T-helper 2 cell treated with Interferon-gamma antibody and Interleukin-4, amounts not matched to agents 100 ng/mL and 5 ng/mL, for 36 hours (primary cell): ENCODE data around the gene ZKSCAN1. TPM values are rescaled to one million over a fixed set of nuclear protein-coding genes. Genes with fewer than 3 reads are reported as not detected.
"Not testable (repeated sequence)": the region's sequence is repeated elsewhere in the genome, so short reads cannot be mapped to it uniquely, and the experiment has no call there.

Source experiments
- intact Hi-C: fragments of 100-400 bp; cut with micrococcal nuclease; formaldehyde crosslinking; loops from one replicate; pipeline ENCODE4 v1.15.1; 2023
- total RNA-seq: library from RNA; stranded (reverse); gene quantifications from 2 replicates; pipeline ENCODE4 v1.2.3, GENCODE V29; 2022

ZKSCAN1 gene
- total RNA-seq = 53.2 and 55.3 TPM in 2 replicates

DNA sequence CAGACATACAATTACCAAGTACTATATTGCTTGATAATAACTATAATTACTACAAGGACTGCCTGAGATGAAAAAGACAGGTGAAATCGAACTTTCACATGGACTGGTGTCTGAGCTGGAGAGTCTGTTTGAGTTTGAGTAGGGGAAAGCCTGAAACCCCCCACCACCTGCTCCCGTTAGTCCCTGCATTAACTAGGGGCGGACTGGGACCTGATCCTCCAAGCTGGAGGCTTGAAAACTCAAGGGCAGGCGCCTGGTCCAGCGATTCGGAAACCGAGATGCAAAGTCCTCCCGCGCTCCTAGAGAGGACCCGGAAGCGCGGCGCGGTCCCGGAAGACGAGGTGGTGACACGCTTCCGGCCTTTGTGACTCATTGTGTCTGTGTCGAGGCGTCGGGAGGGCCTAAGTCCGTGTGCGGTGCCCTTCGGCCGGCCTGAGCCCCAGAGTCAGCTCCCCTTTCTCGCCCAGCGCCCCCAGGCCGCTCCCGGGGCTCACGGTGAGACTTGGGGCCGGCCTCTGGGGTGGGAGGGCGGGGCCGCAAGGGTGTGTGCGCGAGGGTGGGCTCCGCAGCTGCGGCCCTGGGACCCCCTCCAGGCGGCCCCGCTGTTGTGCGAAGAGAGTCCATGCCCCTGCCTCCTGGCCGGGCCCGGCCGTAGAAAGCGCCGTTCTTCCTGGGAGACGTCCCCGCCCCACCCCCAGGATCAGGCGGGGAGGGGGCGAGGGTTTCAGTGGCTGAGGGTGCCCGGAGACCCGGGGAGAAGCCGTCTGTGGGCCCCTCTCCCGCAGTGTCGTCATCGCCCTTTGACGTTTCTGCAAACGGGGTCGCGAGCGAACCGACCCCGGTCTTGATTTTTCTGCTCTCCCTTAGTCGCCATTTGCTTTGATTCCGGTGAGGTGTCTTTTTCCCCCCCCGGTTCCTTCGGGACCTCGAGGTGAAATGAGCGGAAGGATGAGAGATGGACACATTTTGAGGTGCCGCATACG is at the start of gene ZKSCAN1:
ZKSCAN1 (plus strand) TSS at position 365 of the 983 bp plus-strand sequence. CDS start 7,911 bp downstream, outside the sequence.
- intact Hi-C loops = loop anchor here (1.0 to 10.0 kb wide), 4 partner anchors 19 to 461 kb away; partner anchors contain the start of genes FAM200A, ZNF3, ZNF655 and ZSCAN21

DNA sequence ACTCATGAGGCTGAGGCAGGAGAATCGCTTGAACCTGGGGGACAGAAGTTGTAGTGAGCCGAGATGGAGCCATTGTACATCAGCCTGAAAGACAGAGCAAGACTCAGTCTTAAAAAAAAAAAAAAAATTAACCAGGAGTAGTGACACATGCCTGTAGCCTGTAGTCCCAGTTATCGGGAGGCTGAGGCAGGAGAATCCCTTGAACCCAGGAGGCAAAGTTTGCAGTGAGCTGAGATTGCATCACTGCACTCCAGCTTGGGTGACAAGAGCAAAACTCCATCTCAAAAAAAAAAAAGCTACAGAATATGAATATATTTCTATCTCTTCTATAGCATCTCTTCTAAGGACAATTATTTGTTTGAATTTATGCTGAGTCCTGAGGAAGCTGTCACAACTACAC is 46.1 kb upstream of the ZKSCAN1 start:
- intact Hi-C loops = no loop called here

DNA sequence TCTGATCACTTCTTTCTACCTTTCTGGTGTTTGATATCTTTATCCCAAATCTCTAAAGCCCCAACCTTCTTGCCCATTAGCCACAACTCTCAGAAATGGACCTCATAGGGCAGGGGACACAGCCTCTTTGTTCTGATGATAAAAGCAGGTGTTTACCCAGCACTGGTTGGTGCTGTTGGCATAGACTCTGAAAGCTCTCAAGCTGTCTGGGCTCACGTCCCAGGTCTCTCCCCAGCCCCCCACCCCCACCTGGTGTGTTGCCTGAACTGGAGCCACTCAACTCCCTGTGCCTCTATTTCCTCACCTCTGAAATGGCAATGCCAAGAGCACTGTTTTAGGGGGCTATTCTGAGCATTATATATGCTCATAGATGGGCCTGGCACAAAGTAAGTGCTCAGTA is 45.6 kb upstream of the ZKSCAN1 start:
- intact Hi-C loops = not testable (repeated sequence)

DNA sequence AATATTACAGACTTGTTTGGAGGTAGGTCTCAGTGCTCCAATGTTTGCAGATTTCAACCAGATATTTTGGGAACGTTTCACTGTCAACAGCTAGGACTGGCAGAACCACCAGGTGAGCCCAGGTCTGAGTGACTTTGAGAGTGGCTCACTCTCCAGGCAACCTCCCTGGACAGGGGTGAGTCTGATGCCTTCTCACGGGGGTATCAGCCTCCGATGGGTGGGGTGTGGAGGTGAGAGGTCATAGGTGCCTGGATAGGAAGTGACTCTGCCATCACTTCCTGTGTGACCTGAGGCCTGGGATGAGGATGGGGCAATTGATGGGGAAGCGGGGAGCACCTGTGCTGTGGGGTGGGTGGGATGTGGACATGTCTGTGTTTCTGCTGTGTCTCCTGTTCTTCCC is 44.2 kb upstream of the ZKSCAN1 start:
- intact Hi-C loops = no loop called here

DNA sequence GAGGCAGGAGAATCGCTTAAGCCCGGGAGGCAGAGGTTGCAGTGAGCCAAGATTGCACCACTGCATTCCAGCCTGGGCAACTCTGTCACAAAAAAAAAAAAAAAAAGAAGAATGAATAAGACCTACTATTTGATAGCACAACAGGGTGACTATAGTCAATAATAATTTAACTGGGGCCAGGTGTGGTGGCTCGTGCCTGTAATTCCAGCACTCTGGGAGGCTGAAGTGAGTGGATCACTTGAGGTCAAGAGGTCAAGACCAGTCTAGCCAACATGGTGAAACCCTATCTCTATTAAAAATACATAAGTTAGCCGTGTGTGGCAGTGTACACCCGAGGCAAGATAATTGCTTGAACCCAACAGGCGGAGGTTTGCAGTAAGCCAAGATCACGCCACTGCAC is 41.6 kb upstream of the ZKSCAN1 start:
- intact Hi-C loops = not testable (repeated sequence)

DNA sequence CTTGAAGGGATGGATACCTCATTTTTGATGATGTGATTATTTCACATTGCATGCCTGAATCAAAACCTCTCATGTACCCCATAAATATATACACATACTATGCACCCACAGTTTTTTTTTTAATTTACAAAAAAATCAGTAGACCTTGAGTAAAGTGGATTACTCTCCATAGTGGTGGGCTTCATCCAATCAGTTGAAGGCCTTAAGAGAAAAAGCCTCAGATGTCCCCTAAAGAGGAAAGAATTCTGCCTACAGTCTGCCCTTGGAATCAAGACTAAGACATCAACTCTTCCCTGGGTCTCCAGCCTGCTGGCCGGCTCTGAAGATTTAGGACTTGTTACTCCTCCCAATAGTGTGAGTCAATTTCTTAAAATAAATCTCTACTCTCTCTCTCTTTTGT is 40.7 kb upstream of the ZKSCAN1 start:
- intact Hi-C loops = no loop called here

DNA sequence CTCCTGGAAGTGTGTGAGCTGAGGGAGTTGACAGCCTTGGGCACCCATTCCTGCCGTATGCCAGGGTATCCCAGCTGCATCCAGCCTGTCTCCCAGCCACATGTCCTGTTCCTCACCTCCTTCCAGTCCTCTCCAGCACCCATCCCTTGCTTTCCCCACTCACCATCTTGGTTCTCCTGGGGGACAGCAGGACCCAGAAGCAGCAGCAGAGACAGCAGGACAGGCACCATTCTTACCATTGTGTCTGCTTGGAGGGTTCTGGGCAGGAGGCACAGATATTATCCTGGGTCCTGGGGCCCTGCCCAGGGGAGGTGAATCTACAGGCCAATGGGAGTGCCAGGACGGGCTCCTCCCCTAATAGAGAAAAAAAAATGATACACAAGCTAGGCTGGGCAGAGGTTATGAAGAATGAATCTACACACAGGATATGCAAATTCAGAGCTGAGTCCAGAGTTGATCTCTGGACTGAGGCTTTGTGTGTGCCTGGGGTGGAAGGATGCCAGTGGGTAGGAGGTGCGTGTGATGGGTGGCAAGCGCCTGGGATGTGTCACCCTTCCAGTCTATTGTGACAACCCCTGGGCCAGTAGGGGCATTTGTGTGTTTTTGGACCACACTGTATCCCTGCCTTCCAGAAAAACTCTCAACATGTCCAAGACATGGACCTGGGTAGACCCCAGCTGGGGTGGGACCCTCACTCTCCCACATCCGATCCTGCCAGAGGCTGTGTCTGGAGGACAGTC is 39.4 kb upstream of the ZKSCAN1 start, which contains the start of gene AZGP1:
AZGP1 (minus strand) TSS at position 250 of the 740 bp plus-strand sequence; CDS start at position 239, 11 bp downstream.
- intact Hi-C loops = no loop called here

DNA sequence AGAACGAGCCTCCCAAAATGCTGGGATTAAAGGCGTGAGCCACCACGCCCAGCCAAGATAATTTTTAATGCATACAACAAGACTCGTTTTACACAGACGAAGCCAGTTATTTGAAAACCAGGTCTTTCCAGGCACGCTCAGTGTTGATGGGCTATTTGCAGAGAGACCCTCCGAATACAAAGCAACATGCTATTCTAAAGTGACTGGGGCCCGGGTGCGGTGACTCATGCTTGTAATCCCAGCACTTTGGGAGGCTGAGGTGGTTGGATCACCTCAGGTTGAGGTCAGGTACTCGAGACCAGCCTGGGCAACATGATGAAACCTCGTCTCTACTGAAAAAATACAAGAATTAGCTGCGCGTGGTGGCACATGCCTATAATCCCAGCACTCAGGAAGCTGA is 38.8 kb upstream of the ZKSCAN1 start:
- intact Hi-C loops = no loop called here

DNA sequence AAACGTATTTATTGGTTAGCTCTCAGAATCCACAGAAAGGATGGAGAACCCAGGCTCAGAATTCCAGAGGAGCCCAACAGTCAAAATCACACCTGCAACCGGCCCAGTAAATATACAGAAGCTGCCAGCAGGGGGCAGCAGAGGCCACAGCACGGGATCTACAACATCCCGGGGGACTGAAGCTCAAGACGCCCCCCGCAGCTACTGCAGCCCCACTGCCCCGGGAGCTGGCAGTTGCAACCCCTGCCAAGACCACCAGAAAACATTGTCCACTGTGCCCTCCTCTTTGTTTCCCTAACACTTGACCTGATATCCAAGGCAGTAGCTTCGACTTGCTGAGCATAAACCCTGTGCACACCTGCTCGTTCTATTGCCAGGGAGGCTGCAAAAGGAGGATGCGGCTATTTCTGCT is 35.6 kb upstream of the ZKSCAN1 start:
- intact Hi-C loops = not testable (repeated sequence)

DNA sequence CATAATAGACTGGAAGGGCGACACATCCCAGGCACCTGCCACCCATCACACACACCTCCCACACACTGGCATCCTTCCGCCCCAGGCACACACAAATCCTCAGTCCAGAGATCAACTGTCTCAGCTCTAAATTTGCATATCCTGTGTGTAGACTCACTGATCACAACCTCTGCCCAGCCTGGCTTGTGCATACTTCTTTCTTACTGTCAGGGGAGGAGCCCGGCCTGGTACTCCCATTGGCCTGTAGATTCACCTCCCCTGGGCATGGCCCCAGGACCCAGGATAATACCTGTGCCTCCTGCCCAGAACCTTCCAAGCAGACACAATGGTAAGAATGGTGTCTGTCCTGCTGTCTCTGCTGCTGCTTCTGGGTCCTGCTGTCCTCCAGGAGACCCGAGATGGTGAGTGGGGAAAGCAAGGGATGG is 34.9 kb upstream of the ZKSCAN1 start:
- intact Hi-C loops = not testable (repeated sequence)

DNA sequence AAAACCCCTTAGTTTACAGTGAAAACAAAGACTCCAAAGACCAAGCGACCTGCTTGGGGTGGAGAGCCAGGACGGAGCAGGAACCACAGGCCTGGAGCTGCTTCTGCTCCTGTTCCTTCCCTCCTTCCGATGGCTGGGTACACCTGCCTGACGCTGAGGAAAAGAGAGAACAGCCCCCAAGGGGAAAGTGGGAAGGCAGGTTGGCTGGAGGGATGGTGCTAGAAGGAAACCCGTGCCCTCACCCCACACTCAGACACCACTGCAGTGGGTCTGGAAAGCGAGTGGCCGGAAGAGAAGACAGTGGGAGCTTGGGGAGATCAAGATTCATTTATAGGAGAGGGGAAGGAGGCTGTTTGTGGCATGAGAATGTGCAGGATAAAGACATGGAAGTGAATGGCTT is 34.3 kb upstream of the ZKSCAN1 start:
- intact Hi-C loops = not testable (repeated sequence)

DNA sequence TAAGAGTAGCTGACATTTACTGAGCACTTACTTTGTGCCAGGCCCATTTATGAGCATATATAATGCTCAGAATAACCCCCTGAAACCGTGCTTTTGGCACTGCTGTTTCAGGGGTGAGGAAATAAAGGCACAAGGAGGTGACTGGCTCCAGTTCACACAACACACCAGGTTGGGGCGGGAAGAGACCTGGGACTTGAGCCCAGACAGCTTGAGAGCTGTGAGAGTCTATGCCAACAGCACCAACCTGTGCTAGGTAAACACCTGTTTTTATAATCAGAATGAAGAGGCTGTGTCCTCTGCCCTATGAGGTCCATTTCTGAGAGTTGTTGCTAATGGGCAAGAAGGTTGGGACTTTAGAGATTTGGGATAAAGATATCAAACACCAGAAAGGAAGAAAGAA is 30.8 kb upstream of the ZKSCAN1 start:
- intact Hi-C loops = no loop called here

DNA sequence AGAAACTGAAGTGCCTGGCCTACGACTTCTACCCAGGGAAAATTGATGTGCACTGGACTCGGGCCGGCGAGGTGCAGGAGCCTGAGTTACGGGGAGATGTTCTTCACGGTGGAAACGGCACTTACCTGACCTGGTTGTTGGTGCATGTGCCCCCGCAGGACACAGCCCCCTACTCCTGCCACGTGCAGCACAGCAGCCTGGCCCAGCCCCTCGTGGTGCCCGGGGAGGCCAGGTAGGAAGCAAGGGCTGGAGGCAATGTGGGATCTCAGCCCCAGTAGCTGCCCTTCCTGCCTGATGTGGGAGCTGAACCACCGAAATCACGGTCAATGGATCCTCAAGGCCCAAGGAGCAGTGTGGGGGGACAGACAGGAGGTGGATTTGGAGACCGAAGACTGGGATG is 28.1 kb upstream of the ZKSCAN1 start:
- intact Hi-C loops = not testable (repeated sequence)

DNA sequence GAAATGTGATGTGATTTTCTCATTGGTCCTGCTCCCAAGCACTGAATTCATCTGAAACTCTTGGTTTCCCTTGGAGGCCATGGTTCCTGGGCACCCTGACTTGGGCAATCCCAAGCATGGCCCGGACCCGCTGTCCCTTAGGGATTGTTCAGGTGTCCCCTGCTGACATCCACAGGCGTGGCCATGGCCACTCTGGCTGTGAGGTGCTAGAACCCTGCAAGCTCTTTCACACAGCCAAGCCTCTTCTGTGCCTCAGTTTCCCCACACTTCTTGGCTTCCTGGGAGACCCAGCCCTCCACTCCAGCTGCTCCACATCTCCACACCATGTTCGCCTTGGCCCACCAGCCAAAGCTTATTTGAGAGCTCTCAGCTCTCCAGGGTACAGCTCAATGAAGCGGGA is 27.6 kb upstream of the ZKSCAN1 start:
- intact Hi-C loops = no loop called here

DNA sequence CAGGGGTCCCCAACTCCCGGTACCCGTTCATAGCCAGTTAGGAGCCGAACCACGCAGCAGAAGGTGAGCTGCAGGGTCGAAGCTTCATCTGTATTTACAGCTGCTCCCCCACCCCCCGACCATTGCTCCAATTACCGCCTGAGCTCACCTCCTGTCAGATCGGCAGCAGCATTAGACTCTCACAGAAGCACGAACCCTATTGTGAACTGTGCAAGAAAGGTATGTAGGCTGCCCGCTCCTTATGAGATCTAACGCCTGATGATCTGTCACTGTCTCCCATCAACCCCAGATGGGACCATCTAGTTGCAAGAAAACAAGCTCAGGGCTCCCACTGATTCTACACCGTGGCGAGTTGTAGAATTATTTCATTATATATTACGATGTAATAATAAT is 24.9 kb upstream of the ZKSCAN1 start:
- intact Hi-C loops = loop anchor here (5.0 kb wide), 1 partner anchor 363 kb away; no protein-coding TSS in a partner anchor

DNA sequence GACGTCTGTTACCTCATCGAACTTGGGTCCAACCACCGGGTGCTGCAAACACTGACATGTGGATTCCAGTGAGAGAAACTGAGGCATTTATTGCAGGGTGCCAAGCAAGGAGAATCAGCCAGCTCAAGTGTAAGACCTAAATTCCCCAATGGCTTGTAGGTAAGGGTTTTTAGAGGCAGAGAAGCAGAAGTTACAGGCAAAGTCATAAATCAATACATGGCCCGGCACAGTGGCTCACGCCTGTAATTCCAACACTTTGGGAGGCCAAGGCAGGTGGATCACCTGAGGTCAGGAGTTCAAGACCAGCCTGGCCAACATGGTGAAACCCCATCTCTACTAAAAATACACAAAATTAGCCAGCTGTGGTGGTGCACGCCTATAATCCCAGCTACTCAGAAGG is 23.9 kb upstream of the ZKSCAN1 start:
- intact Hi-C loops = loop anchor here (1.0 to 5.0 kb wide), 2 partner anchors 78 to 364 kb away; no protein-coding TSS in a partner anchor

DNA sequence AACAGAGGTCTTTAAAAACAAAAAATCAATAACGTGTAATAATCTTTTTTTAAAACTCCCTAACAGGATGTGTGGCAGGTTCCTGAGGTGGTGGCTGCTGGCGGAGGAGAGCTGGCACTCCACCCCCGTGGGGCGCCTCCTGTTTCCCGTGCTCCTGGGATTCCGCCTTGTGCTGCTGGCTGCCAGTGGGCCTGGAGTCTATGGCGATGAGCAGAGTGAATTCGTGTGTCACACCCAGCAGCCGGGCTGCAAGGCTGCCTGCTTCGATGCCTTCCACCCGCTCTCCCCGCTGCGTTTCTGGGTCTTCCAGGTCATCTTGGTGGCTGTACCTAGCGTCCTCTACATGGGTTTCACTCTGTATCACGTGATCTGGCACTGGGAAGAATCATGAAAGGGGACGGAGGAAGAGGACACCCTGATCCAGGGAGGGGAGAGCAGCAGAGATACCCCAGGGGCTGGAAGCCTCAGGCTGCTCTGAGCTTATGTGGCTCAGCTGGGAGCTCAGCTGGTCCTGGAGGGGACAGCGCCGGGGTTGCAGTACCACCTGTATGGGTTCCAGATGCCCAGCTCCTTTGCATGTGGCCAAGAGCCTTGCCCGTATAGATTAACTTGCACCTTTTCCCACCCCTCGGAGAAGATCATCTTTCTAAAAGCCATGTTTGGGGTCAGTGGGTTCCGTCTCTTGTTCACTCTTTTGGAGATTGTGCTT is 22.9 kb upstream of the ZKSCAN1 start:
- intact Hi-C loops = loop anchor here (5.0 kb wide), 1 partner anchor 365 kb away; no protein-coding TSS in a partner anchor

DNA sequence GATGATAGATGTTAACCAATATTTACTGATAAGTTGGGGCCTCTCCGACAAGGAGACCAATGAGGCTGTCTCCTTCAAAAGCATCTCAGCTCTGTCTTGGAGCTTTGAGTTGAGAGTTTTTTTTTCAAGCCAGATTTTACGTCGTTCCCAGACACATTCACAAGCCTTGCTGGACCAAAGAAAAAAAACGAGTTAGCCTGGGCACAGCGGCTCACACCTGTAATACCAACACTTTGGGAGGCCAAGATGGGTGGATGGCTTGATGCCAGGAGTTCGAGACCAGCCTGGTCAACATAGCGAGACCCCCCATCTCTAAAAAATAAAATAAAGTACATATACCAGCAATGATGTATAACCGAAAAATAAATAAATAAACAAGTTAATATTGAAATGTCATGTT is 20.6 kb upstream of the ZKSCAN1 start:
- intact Hi-C loops = loop anchor here (1.0 to 5.0 kb wide), 3 partner anchors 58 to 368 kb away; no protein-coding TSS in a partner anchor

DNA sequence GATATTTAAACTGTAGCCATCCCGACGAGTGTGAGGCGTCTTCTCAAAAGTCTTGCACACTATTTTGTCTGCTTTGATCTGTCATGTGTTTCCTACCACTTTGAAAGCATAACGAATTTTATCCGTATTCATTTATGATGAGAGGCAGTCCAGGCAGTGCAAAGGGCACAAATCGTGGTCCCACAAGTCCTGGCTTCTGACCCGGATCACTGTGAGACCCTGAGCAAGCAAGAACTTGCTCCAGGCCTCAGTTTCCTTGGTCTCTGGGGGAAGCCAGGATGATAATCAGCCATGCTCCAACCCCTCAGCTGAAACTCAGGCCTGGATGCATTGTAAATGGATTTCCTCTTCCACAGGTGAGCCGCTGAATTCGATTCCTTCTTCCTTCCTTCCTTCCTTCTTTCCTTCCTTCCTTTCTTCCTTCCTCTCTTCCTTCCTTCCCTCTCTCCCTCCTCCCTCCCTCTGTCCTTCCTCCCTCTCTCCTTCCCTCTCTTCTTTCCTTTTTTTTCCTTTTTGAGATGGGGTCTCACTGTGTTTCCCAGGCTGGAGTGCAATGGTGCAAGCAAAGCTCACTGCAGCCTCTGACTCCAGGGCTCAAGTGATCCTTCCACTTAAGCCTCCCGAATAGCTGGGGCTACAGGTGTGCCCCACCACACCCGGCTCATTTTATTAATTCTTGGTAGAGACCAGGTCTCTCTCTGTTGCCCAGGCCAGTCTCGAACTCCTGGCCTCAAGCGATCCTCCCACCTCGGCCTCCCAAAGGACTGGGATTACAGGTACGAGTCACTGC is 18.4 kb upstream of the ZKSCAN1 start:
- intact Hi-C loops = loop anchor here (1.0 to 2.0 kb wide), 2 partner anchors 20 to 84 kb away; partner anchors contain the start of gene ZNF3

DNA sequence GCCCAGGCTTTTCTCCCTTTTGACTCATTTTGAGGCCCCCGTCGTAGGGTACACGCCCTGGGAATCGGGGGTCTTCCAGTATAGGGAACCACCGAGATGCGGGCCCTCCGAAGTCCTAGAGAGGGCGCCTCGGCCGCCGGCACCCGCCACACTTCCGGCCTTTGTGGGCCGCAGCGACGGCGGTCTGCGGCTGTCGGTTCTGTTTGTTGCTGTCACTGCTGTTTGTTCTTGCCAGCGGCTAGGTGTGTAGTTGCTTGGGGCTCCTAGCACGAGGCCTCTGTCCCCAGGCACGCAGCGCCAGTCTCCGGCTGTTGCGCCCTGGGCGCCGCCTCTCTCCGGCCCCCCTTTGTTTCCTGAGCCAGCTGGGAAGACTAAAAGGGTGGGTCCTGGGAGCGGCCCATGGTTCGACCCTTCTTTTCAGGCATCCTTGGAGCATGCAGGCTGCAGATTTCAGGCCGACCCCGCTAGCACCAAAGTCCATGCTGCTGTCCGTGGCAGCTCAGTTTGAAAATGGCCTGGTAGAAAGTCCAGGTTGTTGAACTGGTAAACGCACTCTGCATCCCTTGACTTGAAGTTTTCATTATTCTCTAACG is 17.8 kb upstream of the ZKSCAN1 start:
- intact Hi-C loops = loop anchor here (1.0 to 2.0 kb wide), 2 partner anchors 19 to 84 kb away; partner anchors contain the start of gene ZNF3
